RWPE2 (cell line): ENCODE results near the gene PLK3.

Source experiments
- ATAC-seq: fragments of 200-7000 bp; cut with Tn5 transposase; 3 replicates; pipeline ENCODE4 v1.9.1; 2021; ENCODE audit warnings: low read depth
- DNase-seq: peaks from one replicate; pipeline ENCODE4 v3.0.0-alpha.2; 2020; ENCODE audit warnings: low spot score
- H3K27ac ChIP-seq: fragments of 450-650 bp; 2 replicates; pipeline ENCODE4 v1.5.1; 2017; ENCODE audit warnings: mild to moderate bottlenecking; ENCODE audit not compliant: poor library complexity, severe bottlenecking
- H3K27me3 ChIP-seq: fragments of 250-450 bp; sonication (Bioruptor Pico); 2 replicates; pipeline ENCODE4 v1.5.1; 2021; ENCODE audit warnings: mild to moderate bottlenecking, moderate library complexity; ENCODE audit not compliant: insufficient read depth, poor library complexity, severe bottlenecking
- H3K36me3 ChIP-seq: fragments of 250-450 bp; sonication (Bioruptor Pico); 2 replicates; pipeline ENCODE4 v1.5.1; 2020; ENCODE audit warnings: low read depth, mild to moderate bottlenecking, moderate library complexity
- H3K4me1 ChIP-seq: fragments of 250-450 bp; sonication (Bioruptor Pico); 2 replicates; pipeline ENCODE4 v1.5.1; 2021; ENCODE audit warnings: mild to moderate bottlenecking, moderate library complexity; ENCODE audit not compliant: insufficient read depth, poor library complexity, severe bottlenecking
- H3K4me3 ChIP-seq: fragments of 250-450 bp; sonication (Bioruptor Pico); 2 replicates; pipeline ENCODE4 v1.5.1; 2021; ENCODE audit warnings: mild to moderate bottlenecking, moderate library complexity; ENCODE audit not compliant: severe bottlenecking
- H3K9me3 ChIP-seq: fragments of 250-450 bp; sonication (Bioruptor Pico); 2 replicates; pipeline ENCODE4 v1.5.1; 2021; ENCODE audit warnings: mild to moderate bottlenecking, moderate library complexity; ENCODE audit not compliant: severe bottlenecking
- CTCF ChIP-seq: fragments of 450-650 bp; IDR thresholded peaks from one replicate; pipeline ENCODE4 v1.5.1; 2017; ENCODE audit warnings: mild to moderate bottlenecking, moderate library complexity; ENCODE audit not compliant: poor library complexity, severe bottlenecking

Gene PLK3

GRCh38 chr1:44826375-44827196 is 26.4 kb downstream of the PLK3 start:
- no peak for TF ChIP-seq CTCF
- ATAC-seq (no peak), DNase-seq (no peak)
- no peak overlapping the region for H3K27ac ChIP-seq
- H3K27me3 ChIP-seq, result no peaks in the 10 kb centered on the region
- no peak overlapping the region for H3K4me3 ChIP-seq
- no peaks in the 10 kb centered on the region for H3K9me3 ChIP-seq
- H3K36me3 ChIP-seq, result no peaks in the 10 kb centered on the region
- no peaks in the 10 kb centered on the region for H3K4me1 ChIP-seq

GRCh38 chr1:44827197-44828002 is 27.2 kb downstream of the PLK3 start:
- DNase-seq (no peak), ATAC-seq (no peak)
- Histone ChIP-seq H3K27ac (no peak overlapping the region), H3K4me1 (no peaks in the 10 kb centered on the region), H3K36me3 (no peaks in the 10 kb centered on the region), H3K4me3 (no peak overlapping the region), H3K9me3 (no peaks in the 10 kb centered on the region), H3K27me3 (no peaks in the 10 kb centered on the region)
- no peak for TF ChIP-seq CTCF

- Histone ChIP-seq H3K4me1 (no peaks in the 10 kb centered on the region), H3K27ac (no peak overlapping the region), H3K27me3 (no peaks in the 10 kb centered on the region), H3K36me3 (no peaks in the 10 kb centered on the region), H3K9me3 (no peaks in the 10 kb centered on the region), H3K4me3 (no peak overlapping the region)
- no peak for TF ChIP-seq CTCF
- ATAC-seq, result no peak
- no peak for DNase-seq
These were observed 27.9 kb downstream of the PLK3 start for GRCh38 chr1:44828003-44828651.

- no peaks in the 10 kb centered on the region for H3K36me3 ChIP-seq
- H3K9me3 ChIP-seq, result no peaks in the 10 kb centered on the region
- no peaks in the 10 kb centered on the region for H3K4me1 ChIP-seq
- no peaks in the 10 kb centered on the region for H3K27me3 ChIP-seq
- ATAC-seq (no peak), DNase-seq (no peak)
- H3K4me3 ChIP-seq, result no peak overlapping the region
- no peak for TF ChIP-seq CTCF
- no peak overlapping the region for H3K27ac ChIP-seq
These were observed 28.8 kb downstream of the PLK3 start for GRCh38 chr1:44828841-44829440.
